ENCODE measurements around the gene HEPH.

HEPH gene

GRCh38 chrX:66255359-66255967 lies 91.4 kb downstream of the HEPH start:
- no peak for DNase-seq (ENCODE audit: low read depth)
- no peak overlapping the region for H3K4me3 ChIP-seq (ENCODE audit: low read depth, low read length)
- no peak for TF ChIP-seq MYC (IDR thresholded peaks at IDR 0.05; ENCODE audit: low read depth, low read length)
- TF ChIP-seq MAX (IDR thresholded peaks at IDR 0.05; ENCODE audit: low read depth, low read length), result no peak
- no peak for TF ChIP-seq POLR2A (IDR thresholded peaks at IDR 0.05; ENCODE audit: extremely low read depth, insufficient read length)
- no peak for TF ChIP-seq CTCF (IDR thresholded peaks at IDR 0.05; ENCODE audit: low read depth, low read length)

- no peak overlapping the region for H3K4me3 ChIP-seq (ENCODE audit: low read depth, low read length)
- DNase-seq (ENCODE audit: low read depth), result no peak
- no peak for TF ChIP-seq MAX (IDR thresholded peaks at IDR 0.05; ENCODE audit: low read depth, low read length)
- no peak for TF ChIP-seq POLR2A (IDR thresholded peaks at IDR 0.05; ENCODE audit: extremely low read depth, insufficient read length)
- TF ChIP-seq MYC (IDR thresholded peaks at IDR 0.05; ENCODE audit: low read depth, low read length), result no peak
- TF ChIP-seq CTCF (IDR thresholded peaks at IDR 0.05; ENCODE audit: low read depth, low read length), result no peak
Measured at GRCh38 chrX:66262807-66263206, 98.8 kb downstream of the HEPH start.

Data from NB4 (cell line).